Heart left ventricle (tissue), 13 donors: Measurements from ENCODE around the gene PFN4.

ENCODE experiments used
- POLR2A ChIP-seq, 2 donors: fragments of 450-650 bp; IDR thresholded peaks; one replicate each; pipeline ENCODE4 v1.6.1; 2017; ENCODE audit warnings: antibody characterized with exemption in 2 of 2, mild to moderate bottlenecking in 2 of 2, moderate library complexity in 2 of 2
- TF ChIP-seq, protein P1 (sequence below), 12 donors: fragments of 200-600 bp; sonication (generic) in 4 of 12; IDR thresholded peaks; one replicate each; pipeline versions ENCODE4 v1.5.0 to v1.8.0; 2018 to 2022; ENCODE audit warnings: antibody characterized with exemption in 12 of 12, mild to moderate bottlenecking in 5 of 12
- donor health status: ischemic (EF 13 %, LVEDD 7.1; RV severe dilation, severe dysfunction).
- donor health status: DM: no; HTN: yes; CAD: no.
- donor health status: DM: no; HTN: no; CAD: no.
- donor health status: ischemic (EF 25% LVEDD 6.9; RV normal size, moderate dysfunction).
- donor health status: ischemic (EF 25% LVEDD 5.7; RV mildly dilated, moderate dysfunction).
- donor health status: ischemic (EF 35%, LVEDD 5.7; RV mildly dilated, moderate dysfunction).
- donor health status: nonischemic (EF 11% LVEDD 7.7; RV severe dilation, severe dysfunction).
- donor health status: DM: yes; HTN: yes; CAD: no.
- donor health status: PGD.
- donor health status: ischemic (EF 29% LVEDD 5.4; RV normal size, mild dysfunction).
- donor health status: nonischemic (EF 23%, LVEDD 6.1; RV moderate dilation, normal function).

DNA sequence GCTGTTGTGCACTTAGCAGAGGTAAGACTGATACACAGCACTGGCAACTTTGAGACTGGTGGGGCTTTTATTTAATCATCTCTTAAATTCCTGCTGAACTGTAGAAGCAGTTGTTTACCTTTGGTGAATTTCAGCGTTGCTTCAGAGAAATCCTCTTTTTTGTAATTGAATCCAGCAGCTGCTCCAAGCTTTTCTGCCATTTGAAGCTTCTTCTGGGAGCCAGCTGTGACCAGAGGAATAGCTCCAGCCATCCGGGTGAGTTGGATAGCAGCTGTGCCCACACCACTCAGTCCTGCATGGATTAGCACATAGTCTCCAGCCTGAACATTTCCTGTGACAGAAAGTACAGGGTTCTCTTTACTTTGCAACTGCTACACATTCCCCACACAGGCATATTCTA is 42.4 kb downstream of the PFN4 start:
- TF ChIP-seq, protein P1, sequence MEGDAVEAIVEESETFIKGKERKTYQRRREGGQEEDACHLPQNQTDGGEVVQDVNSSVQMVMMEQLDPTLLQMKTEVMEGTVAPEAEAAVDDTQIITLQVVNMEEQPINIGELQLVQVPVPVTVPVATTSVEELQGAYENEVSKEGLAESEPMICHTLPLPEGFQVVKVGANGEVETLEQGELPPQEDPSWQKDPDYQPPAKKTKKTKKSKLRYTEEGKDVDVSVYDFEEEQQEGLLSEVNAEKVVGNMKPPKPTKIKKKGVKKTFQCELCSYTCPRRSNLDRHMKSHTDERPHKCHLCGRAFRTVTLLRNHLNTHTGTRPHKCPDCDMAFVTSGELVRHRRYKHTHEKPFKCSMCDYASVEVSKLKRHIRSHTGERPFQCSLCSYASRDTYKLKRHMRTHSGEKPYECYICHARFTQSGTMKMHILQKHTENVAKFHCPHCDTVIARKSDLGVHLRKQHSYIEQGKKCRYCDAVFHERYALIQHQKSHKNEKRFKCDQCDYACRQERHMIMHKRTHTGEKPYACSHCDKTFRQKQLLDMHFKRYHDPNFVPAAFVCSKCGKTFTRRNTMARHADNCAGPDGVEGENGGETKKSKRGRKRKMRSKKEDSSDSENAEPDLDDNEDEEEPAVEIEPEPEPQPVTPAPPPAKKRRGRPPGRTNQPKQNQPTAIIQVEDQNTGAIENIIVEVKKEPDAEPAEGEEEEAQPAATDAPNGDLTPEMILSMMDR (IDR thresholded peaks at IDR 0.05): no peak
- no peak for TF ChIP-seq POLR2A (IDR thresholded peaks at IDR 0.05)
